Muscle of back (tissue), 11 donors: ENCODE measurements around the gene YY2. TPM values are rescaled to one million over a fixed set of nuclear protein-coding genes. Genes with fewer than 3 reads are reported as not detected.
A peak's percentile ranks its signal among the peaks of the same experiment; 100 is the strongest.
"Not testable (repeated sequence)": the region's sequence is repeated elsewhere in the genome, so short reads cannot be mapped to it uniquely, and the experiment has no call there.

Experiments
- DNase-seq, 3 donors: peaks; one replicate each; pipeline versions ENCODE4 v3.0.0 to v3.0.0-alpha.2; 2013
- polyA plus RNA-seq, 10 donors: library from polyadenylated mRNA; unstranded; fragments of 120-200 nt; gene quantifications; one replicate each; pipeline ENCODE4 v1.2.1, GENCODE V29; 2013; ENCODE audit not compliant: insufficient read length in 10 of 10

YY2 gene
- polyA plus RNA-seq, 10 donors: 1.1 to 2.2 (median 1.7) TPM

DNA sequence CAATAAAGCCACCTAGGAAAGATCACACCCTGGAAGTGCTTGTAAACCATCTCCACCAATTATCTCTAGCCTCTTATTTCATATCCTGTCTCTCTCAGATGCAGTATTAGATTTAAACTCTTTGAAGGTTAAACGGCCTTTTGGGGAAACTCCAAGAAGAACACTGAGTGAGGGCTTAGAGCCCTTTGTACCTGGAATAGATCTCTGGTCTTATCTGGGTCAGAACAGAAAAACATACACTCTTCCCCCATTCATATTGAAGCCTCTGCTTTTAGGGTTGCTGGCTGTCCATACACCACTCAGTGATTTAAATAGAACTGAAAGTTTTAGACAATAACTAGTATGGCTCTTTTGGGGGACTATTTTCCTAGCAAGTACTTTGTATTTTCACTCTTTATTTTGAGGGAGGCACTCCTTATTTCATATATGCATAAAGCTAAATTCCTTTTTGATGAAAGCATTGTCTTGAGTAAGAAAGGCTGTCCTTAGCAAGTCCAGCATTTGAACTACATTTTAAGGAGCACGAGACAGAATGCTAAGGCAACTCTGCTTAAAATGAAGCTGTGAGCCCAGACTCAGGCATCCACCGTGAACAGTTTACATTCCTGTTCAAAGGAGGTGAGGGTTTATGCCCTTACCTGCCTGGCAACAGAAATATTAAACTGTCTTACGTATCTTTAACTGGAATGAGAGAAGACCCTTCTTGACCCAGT, 17.4 kb downstream of the YY2 start:
- peak in 1 of 3 donors; percentile 4 for DNase-seq

- DNase-seq: not testable (repeated sequence)
Measured at GRCh38 chrX:21874182-21874581, 18.4 kb downstream of the YY2 start.

DNA sequence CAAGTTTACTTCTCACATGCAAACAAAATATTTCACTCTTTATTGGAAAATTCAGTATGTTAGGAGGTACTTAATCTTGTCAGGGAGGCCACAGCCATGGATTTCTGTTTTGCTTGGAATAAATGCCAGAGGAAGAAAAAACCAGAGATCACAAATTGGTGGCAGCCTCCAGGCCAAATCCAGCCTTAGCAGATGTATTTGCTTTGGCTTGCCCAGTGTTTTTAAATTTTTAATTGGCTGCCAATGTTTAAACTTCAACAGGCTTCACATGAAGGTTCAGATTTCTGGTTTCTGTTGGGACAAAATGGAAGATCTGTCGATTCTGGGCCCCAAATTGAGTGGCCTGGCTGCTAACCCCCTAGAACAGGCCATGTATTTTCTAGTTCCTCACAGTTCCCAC, 19.2 kb downstream of the YY2 start:
- no peak for DNase-seq

DNA sequence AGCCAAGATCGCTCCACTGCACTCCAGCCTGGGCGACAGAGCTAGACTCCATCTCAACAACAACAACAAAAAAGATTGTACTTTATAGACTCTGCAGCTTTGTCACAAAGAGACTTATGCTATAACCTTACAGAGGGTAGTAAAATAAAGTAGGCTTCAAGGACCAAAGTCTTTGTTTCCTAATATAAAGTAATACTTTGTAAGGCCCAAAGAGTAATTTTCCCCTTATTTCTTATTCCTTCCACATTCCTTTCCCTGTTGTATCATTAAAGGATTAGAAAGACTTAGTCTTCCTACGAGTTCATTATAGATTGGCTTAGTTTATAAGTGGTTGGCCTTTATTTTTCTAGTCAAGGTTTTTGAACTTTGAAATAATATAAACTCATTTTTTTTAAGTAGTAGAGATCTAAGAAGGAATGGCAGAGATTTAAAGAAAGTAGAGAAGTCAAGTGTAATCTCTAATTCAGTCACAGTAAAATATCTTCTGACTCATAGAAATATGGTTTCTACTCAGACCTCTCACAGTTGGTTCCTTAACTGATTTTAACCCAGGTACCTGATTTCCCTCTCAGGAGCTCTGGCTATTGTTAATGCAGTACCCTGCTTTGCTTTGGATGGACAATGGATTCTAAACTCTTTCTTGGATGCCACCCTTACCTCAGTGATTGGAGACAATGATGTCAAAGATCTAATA, 26.2 kb downstream of the YY2 start:
- no peak for DNase-seq

- peak in 1 of 3 donors; percentile 23 for DNase-seq
Measured at GRCh38 chrX:21883258-21883657, 27.5 kb downstream of the YY2 start.

GRCh38 chrX:21885568-21885967, 29.8 kb downstream of the YY2 start:
- no peak for DNase-seq

GRCh38 chrX:21905313-21905712, 49.5 kb downstream of the YY2 start:
- no peak for DNase-seq

GRCh38 chrX:21905953-21906352, 50.2 kb downstream of the YY2 start:
- no peak for DNase-seq

GRCh38 chrX:21907260-21907659, 51.5 kb downstream of the YY2 start:
- no peak for DNase-seq

Other genes starting within 250 kb of the YY2 start
- 1 to 10 TPM in 2 of 10 donors, under 1 TPM in 8; 0.10 to 1.2 (median 0.64) TPM for gene KLHL34, start 197.7 kb upstream of the YY2 start, polyA plus RNA-seq
- 100 to 1,000 TPM; 174 to 330 (median 257) TPM for gene SMPX, start 97.9 kb upstream of the YY2 start, polyA plus RNA-seq
- 10 to 100 TPM; 20.5 to 30.9 (median 22.7) TPM for gene MBTPS2, start 16.4 kb upstream of the YY2 start, polyA plus RNA-seq
- 10 to 100 TPM; 69.0 to 99.4 (median 89.3) TPM for gene SMS, start 84.7 kb downstream of the YY2 start, polyA plus RNA-seq
- 1 to 10 TPM in 4 of 10 donors, under 1 TPM in 6; 0.56 to 3.9 (median 0.97) TPM for gene PHEX, start 176.3 kb downstream of the YY2 start, polyA plus RNA-seq